PC-3 (cell line): Measurements from ENCODE around the gene NTN1. TPM values are rescaled to one million over a fixed set of nuclear protein-coding genes. Genes with fewer than 3 reads are reported as not detected.

Experiments used
- ATAC-seq: fragments of 200-7000 bp; cut with Tn5 transposase; 2 replicates; pipeline ENCODE4 v1.9.1; 2020; ENCODE audit warnings: mild to moderate bottlenecking, moderate library complexity
- BruUV-seq: library from RNA; stranded (reverse); fragments of 400-500 nt; replicated peaks from 2 replicates; lab custom pipeline; 2021; lab: Mats Ljungman, UMichigan
- CTCF ChIA-PET: fragments of 300-600 bp; sonication (Branson Sonifier 250); formaldehyde crosslinking; loops from one replicate; lab custom pipeline; 2022; ENCODE audit warnings: antibody characterized with exemption; lab: Charles Lee
- POLR2A ChIA-PET: fragments of 300-600 bp; sonication (Branson Sonifier 250); formaldehyde crosslinking; loops from one replicate; lab custom pipeline; 2022; ENCODE audit warnings: antibody characterized with exemption; ENCODE audit not compliant: unreplicated experiment; lab: Charles Lee
- DNase-seq: peaks from one replicate; pipeline ENCODE4 v3.0.0-alpha.2; 2015
- H2AFZ ChIP-seq: fragments of 300-600 bp; sonication (generic); 2 replicates; pipeline ENCODE4 v1.6.0; 2016; ENCODE audit warnings: antibody characterized with exemption, low read length
- H3F3A ChIP-seq: fragments of 300-600 bp; sonication (generic); one replicate; pipeline ENCODE4 v1.6.0; 2017; ENCODE audit warnings: antibody characterized with exemption, low read length, control low read depth, mild to moderate bottlenecking; ENCODE audit not compliant: unreplicated experiment
- H3K27ac ChIP-seq: fragments of 300-600 bp; sonication (generic); 2 replicates; pipeline ENCODE4 v1.5.1; 2016; ENCODE audit warnings: mild to moderate bottlenecking, low read length
- H3K27me3 ChIP-seq: fragments of 300-600 bp; sonication (generic); 2 replicates; pipeline ENCODE4 v1.6.1; 2016; ENCODE audit warnings: low read length, mixed read lengths
- H3K36me3 ChIP-seq: fragments of 300-600 bp; sonication (generic); 2 replicates; pipeline ENCODE4 v1.6.1; 2016; ENCODE audit warnings: low read depth, mixed run types, low read length, mixed read lengths
- H3K4me1 ChIP-seq: fragments of 300-600 bp; sonication (generic); 2 replicates; pipeline ENCODE4 v1.5.1; 2016; ENCODE audit warnings: low read length; ENCODE audit not compliant: insufficient read depth
- H3K4me2 ChIP-seq: fragments of 300-600 bp; sonication (generic); 2 replicates; pipeline ENCODE4 v1.6.0; 2016; ENCODE audit warnings: low read length
- H3K4me3 ChIP-seq: fragments of 300-600 bp; sonication (generic); 2 replicates; pipeline ENCODE4 v1.5.1; 2016; ENCODE audit warnings: mild to moderate bottlenecking, low read length, mixed read lengths
- H3K79me2 ChIP-seq: fragments of 300-600 bp; sonication (generic); 2 replicates; pipeline ENCODE4 v1.6.1; 2017; ENCODE audit warnings: low read length, mixed read lengths
- H3K9ac ChIP-seq: fragments of 300-600 bp; sonication (generic); 2 replicates; pipeline ENCODE4 v1.6.0; 2016; ENCODE audit warnings: mild to moderate bottlenecking, low read length
- H3K9me2 ChIP-seq: fragments of 300-600 bp; sonication (generic); replicated peaks from 2 replicates; pipeline ENCODE4 v1.6.1; 2016; ENCODE audit warnings: mixed run types, low read length, mixed read lengths
- H3K9me3 ChIP-seq: fragments of 300-600 bp; sonication (generic); 2 replicates; pipeline ENCODE4 v1.6.1; 2016; ENCODE audit warnings: low read length, mixed read lengths
- H4K20me1 ChIP-seq: fragments of 300-600 bp; sonication (generic); 2 replicates; pipeline ENCODE4 v1.6.1; 2016; ENCODE audit warnings: low read length, mixed read lengths
- EZH2 ChIP-seq: fragments of 300-600 bp; sonication (generic); IDR thresholded peaks from one replicate; pipeline ENCODE4 v1.6.1; 2017; ENCODE audit warnings: antibody characterized with exemption, mild to moderate bottlenecking, low read length; ENCODE audit not compliant: unreplicated experiment
- EZH2phosphoT487 ChIP-seq: fragments of 300-600 bp; sonication (generic); IDR thresholded peaks from 2 replicates; pipeline ENCODE4 v1.6.1; 2018; ENCODE audit warnings: mild to moderate bottlenecking, antibody characterized with exemption, low read length, borderline replicate concordance
- intact Hi-C: fragments of 100-400 bp; cut with micrococcal nuclease; formaldehyde crosslinking; loops from 2 replicates; pipeline ENCODE4 v1.9.0; 2023
- total RNA-seq: library from RNA; depleted of rRNA; stranded (reverse); fragments of >200 nt; gene quantifications from 2 replicates; pipeline ENCODE4 v1.2.3, GENCODE V29; 2014
- TF ChIP-seq, protein P1 (sequence below): fragments of 300-600 bp; sonication (generic); conservative IDR thresholded peaks from 2 replicates; pipeline ENCODE4 v1.5.1; 2017; ENCODE audit warnings: antibody characterized with exemption, low read depth, mild to moderate bottlenecking, low read length

The NTN1 gene
- total RNA-seq, 1 experiment from 2014 or later: 0.22 TPM

DNA sequence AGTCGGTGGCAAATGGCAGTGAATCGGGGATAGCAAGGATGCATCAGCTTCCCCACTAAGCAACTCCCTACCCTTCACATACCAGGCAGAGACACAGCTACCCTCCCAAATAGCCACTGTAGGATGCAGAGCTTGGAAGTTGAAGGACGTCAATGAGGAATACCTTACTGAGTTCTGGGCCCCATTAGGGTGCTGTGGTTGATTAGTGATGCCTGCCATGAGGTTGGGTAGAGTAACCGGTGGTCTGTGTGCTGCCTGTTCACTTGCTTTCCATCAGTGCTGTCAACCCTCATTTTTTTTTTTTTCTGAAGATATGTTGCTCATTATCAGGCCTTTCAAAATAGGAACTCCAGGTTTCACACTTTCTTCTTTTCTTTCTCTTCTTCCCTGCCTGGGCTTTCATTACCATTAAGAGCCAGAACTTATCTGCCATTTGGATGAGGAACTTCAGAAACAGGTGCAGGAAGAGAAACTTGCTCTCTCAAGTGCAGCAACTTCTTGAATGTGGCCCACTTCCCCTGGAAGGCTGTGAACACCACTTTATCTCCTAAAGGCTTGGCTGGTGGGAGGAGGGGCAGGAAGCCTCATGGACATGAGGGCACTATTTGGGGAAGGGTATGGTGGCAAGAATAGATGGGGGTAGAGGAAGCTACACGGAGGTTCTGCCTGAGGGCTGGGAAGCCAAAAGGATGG, 183.5 kb downstream of the NTN1 start:
- no peaks in the 10 kb centered on the region; the same call in 1 of the 2 replicates for H3K4me1 ChIP-seq

DNA sequence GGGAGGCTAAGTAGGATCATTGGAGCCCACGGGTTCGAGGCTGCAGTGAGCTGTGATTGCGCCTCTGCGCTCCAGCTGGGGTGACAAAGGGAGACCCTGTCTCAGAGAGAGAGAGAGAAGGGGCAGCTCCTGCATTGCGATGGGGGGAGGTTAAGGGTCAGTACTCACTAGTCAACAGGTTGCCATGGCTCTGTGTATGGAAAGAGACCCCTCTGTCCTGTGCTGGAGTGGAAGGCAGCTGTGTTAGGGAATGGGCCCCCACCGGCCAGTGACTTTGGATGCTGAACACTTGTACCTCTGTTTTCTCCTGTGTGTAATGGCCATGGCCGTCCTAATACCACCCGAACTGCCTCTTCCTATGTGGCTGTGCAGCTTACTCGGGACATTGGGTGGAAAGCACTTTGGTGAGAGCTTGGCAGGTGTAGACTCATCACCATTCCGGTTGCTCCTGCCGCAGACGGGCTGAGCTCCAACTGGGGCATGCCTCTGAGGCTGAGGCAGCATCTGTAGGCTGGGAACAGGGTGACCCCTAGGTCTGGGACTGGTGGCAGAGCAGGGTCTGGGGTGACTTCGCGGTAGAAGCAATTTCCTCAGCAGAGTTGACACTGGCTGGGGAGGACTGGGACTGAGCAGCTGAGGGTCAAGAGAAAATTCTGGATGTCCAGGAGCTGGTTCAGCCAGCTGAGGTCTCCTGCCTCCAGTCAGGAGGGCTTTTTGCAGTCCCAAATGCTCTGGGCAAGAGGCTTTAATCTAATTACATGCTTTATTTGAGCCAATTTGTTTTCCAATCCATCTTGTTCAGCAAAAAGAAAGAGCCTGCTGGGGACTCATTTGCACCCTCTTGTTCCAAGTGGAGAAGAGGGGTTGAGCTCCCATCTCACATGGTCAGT, 184.5 kb downstream of the NTN1 start:
- TF ChIP-seq, protein P1, sequence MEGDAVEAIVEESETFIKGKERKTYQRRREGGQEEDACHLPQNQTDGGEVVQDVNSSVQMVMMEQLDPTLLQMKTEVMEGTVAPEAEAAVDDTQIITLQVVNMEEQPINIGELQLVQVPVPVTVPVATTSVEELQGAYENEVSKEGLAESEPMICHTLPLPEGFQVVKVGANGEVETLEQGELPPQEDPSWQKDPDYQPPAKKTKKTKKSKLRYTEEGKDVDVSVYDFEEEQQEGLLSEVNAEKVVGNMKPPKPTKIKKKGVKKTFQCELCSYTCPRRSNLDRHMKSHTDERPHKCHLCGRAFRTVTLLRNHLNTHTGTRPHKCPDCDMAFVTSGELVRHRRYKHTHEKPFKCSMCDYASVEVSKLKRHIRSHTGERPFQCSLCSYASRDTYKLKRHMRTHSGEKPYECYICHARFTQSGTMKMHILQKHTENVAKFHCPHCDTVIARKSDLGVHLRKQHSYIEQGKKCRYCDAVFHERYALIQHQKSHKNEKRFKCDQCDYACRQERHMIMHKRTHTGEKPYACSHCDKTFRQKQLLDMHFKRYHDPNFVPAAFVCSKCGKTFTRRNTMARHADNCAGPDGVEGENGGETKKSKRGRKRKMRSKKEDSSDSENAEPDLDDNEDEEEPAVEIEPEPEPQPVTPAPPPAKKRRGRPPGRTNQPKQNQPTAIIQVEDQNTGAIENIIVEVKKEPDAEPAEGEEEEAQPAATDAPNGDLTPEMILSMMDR: no peak
- no peak for TF ChIP-seq EZH2phosphoT487
- TF ChIP-seq EZH2: no peak
- no TSS peak for BruUV-seq
- Histone ChIP-seq H3K27me3 (0 out of 2 replicates have a peak, but pooled peaks cover 4% of the 10 kb centered on the region), H3F3A (no peaks in the 10 kb centered on the region), H3K9me2 (no peaks in the 10 kb centered on the region), H2AFZ (no peak overlapping the region), H3K4me2 (no peak overlapping the region), H3K9me3 (no peaks in the 10 kb centered on the region), H3K27ac (no peak overlapping the region), H3K4me3 (no peak overlapping the region), H3K4me1 (no peaks in the 10 kb centered on the region; the same call in 1 of the 2 replicates), H3K9ac (no peak overlapping the region), H3K36me3 (no peaks in the 10 kb centered on the region), H4K20me1 (no peaks in the 10 kb centered on the region), H3K79me2 (no peaks in the 10 kb centered on the region)
- POLR2A ChIA-PET: no interaction called here
- intact Hi-C loops: no loop called here
- no peak for DNase-seq
- CTCF ChIA-PET: no interaction called here
- no peak for ATAC-seq

More for the DNA sequence above, 183.5 kb downstream of the NTN1 start:
- DNase-seq (no peak), ATAC-seq (no peak)
- no peak overlapping the region for H3K27ac ChIP-seq
- no peaks in the 10 kb centered on the region for H3K79me2 ChIP-seq
- CTCF ChIA-PET: no interaction called here
- no peak overlapping the region for H3K9ac ChIP-seq
- H3K4me3 ChIP-seq: no peak overlapping the region
- no peak overlapping the region for H3K4me2 ChIP-seq
- no peaks in the 10 kb centered on the region for H3K9me2 ChIP-seq
- no peaks in the 10 kb centered on the region for H3K36me3 ChIP-seq
- H3F3A ChIP-seq: no peaks in the 10 kb centered on the region
- POLR2A ChIA-PET: no interaction called here
- H3K27me3 ChIP-seq: 0 out of 2 replicates have a peak, but pooled peaks cover 4% of the 10 kb centered on the region
- intact Hi-C loops: no loop called here
- TF ChIP-seq, protein P1: no peak
- TF ChIP-seq EZH2phosphoT487 (no peak), EZH2 (no peak)
- H4K20me1 ChIP-seq: no peaks in the 10 kb centered on the region
- no peaks in the 10 kb centered on the region for H3K9me3 ChIP-seq
- H2AFZ ChIP-seq: no peak overlapping the region
- no TSS peak for BruUV-seq
